Measurements from ENCODE around the gene NFIX.

DNA sequence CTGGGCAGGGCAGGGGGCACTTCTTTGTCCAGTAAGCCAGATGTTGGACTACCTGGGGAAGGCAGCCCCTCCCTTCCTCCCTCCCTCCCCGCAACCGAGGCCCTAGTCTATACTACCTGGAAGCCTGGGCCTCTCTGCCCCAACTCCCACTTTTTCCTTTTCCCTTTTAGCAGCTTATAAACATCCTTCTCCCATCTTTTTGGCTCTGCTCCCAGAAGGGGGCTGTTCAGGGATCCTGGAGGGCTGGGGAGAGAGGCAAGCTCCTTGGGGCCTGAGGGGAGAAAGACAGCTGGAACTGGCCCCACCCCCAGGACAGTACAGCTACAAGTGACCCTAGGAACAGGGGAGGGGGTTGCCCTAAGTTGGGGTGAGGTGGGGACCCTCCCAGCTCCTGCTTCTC lies 62.5 kb downstream of the NFIX start:
- TF ChIP-seq, protein P1, sequence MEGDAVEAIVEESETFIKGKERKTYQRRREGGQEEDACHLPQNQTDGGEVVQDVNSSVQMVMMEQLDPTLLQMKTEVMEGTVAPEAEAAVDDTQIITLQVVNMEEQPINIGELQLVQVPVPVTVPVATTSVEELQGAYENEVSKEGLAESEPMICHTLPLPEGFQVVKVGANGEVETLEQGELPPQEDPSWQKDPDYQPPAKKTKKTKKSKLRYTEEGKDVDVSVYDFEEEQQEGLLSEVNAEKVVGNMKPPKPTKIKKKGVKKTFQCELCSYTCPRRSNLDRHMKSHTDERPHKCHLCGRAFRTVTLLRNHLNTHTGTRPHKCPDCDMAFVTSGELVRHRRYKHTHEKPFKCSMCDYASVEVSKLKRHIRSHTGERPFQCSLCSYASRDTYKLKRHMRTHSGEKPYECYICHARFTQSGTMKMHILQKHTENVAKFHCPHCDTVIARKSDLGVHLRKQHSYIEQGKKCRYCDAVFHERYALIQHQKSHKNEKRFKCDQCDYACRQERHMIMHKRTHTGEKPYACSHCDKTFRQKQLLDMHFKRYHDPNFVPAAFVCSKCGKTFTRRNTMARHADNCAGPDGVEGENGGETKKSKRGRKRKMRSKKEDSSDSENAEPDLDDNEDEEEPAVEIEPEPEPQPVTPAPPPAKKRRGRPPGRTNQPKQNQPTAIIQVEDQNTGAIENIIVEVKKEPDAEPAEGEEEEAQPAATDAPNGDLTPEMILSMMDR (IDR thresholded peaks at IDR 0.05), result no peak
- no peak for TF ChIP-seq POLR2AphosphoS5 (IDR thresholded peaks at IDR 0.05)
- no peak for TF ChIP-seq EP300 (IDR thresholded peaks at IDR 0.05)
- no peak for TF ChIP-seq POLR2A (IDR thresholded peaks at IDR 0.05)
